Ovary (tissue), 9 donors: Measurements from ENCODE around the gene PARP14. TPM values are rescaled to one million over a fixed set of nuclear protein-coding genes. Genes with fewer than 3 reads are reported as not detected.
"Not testable (repeated sequence)": the region's sequence is repeated elsewhere in the genome, so short reads cannot be mapped to it uniquely, and the experiment has no call there.

Experiments
- DNase-seq, 5 donors: peaks; one replicate each; pipeline ENCODE4 v3.0.0-alpha.2; 2019 to 2020
- H3K27ac ChIP-seq, 2 donors: fragments of 200-600 bp; one replicate each; pipeline versions ENCODE4 v1.5.1 to v1.8.0; 2019 to 2022
- H3K27me3 ChIP-seq: fragments of 200-600 bp; one replicate; pipeline ENCODE4 v1.8.0; 2022
- H3K36me3 ChIP-seq: fragments of 200-600 bp; sonication (generic); one replicate; pipeline ENCODE4 v1.5.1; 2019
- H3K4me1 ChIP-seq: one replicate; pipeline ENCODE4 v1.8.1; 2013; ENCODE audit warnings: mild to moderate bottlenecking, moderate library complexity; ENCODE audit not compliant: insufficient read depth
- H3K4me3 ChIP-seq: fragments of 200-600 bp; sonication (generic); one replicate; pipeline ENCODE4 v1.5.1; 2017
- H3K9me3 ChIP-seq, 2 donors: fragments of 200-600 bp in 1 of 2; sonication (generic) in 1 of 2; one replicate each; pipeline versions ENCODE4 v1.5.1 to v1.8.1; 2013 to 2019; ENCODE audit warnings: mild to moderate bottlenecking in 1 of 2, moderate library complexity in 1 of 2
- EP300 ChIP-seq: sonication (generic); formaldehyde crosslinking; IDR thresholded peaks from one replicate; pipeline ENCODE4 v1.6.1; 2017; ENCODE audit warnings: antibody characterized with exemption
- POLR2A ChIP-seq: fragments of 450-650 bp; IDR thresholded peaks from one replicate; pipeline ENCODE4 v1.6.1; 2017; ENCODE audit warnings: antibody characterized with exemption, mild to moderate bottlenecking, moderate library complexity
- WGBS, 3 donors: extraction: QIAGEN DNeasy Blood & Tissue Kit in 1 of 3; methylation state at CpG; one replicate each; pipeline versions ENCODE4 v1.1.5 to v1.1.7; 2013 to 2017; 5-methylcytosine and 5-hydroxymethylcytosine counted together
- intact Hi-C, 4 donors: fragments of 100-400 bp; cut with DNase I; formaldehyde crosslinking; loops; one replicate each; pipeline versions ENCODE4 v1.11.0 to v1.15.1; 2022 to 2023
- polyA plus RNA-seq, 2 donors: library from polyadenylated mRNA; stranded (reverse); fragments of 200-250 nt in 1 of 2; fragments of 350-450 nt in 1 of 2; fragmentation: Illumina TruSeq in 1 of 2; extraction: RNeasy Lipid Tissue Mini Kit (QIAGEN cat#74804) in 1 of 2; gene quantifications; one replicate each; pipeline ENCODE4 v1.2.3, GENCODE V29; 2013 to 2014
- total RNA-seq, 7 donors: library from RNA; depleted of rRNA in 2 of 7; stranded (reverse); fragments of >200 nt in 2 of 7; fragmentation: NEBNext Ultra II Directional in 3 of 7; extraction: Animal tissue kit (Norgen Biotek cat#: 25700) in 3 of 7; gene quantifications; one replicate each; pipeline versions ENCODE4 v1.1.0 to v1.2.4, GENCODE V29; 2016 to 2023
- TF ChIP-seq, protein P1 (sequence below), 3 donors: fragments of 450-650 bp in 2 of 3; fragments of 200-600 bp in 1 of 3; IDR thresholded peaks; one replicate each; pipeline versions ENCODE4 v1.5.1 to v1.8.0; 2016 to 2022; ENCODE audit warnings: antibody characterized with exemption in 3 of 3, mild to moderate bottlenecking in 1 of 3
- donor health status: DM: no; HTN: no; CAD: no; lungs with moderate emphysema.
- donor health status: DM: no; HTN: no; CAD: no.
- donor health status: Bipolar disorder and iron deficiency.
- donor health status: DM: yes; HTN: yes; CAD: no.
- donor health status: DM: no; HTN: no; CAD: no.
- donor health status: DM: yes; HTN: yes; CAD: no.

The PARP14 gene
- total and polyA plus RNA-seq, 9 donors = 9.3 to 41.3 (median 27.5) TPM

DNA sequence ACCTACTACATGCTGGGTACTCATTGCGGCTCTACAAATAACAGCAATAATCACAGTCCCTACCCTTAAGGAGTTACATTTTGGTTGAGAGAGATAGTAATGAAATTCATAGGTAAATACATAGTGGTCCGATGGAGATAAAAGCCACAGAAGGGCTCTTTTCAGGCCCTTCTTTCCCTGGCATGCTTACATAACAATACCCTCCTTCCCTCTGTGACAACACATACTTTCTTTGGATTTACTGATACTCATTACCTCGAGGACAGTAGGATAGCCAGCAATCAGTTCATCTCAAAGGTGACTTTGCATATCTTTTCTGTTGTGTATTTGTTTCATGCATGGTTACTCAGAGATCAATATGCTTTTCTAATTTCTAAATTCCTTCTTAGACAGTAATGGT, 58.5 kb downstream of the PARP14 start:
- Histone ChIP-seq H3K36me3 (no peaks in the 10 kb centered on the region), H3K4me1 (no peaks in the 10 kb centered on the region), H3K27me3 (no peaks in the 10 kb centered on the region), H3K4me3 (no peak overlapping the region), H3K27ac (no peak overlapping the region), H3K9me3 (no peaks in the 10 kb centered on the region)
- DNase-seq = no peak
- intact Hi-C loops = no loop called here
- no peak for TF ChIP-seq EP300
- TF ChIP-seq, protein P1, sequence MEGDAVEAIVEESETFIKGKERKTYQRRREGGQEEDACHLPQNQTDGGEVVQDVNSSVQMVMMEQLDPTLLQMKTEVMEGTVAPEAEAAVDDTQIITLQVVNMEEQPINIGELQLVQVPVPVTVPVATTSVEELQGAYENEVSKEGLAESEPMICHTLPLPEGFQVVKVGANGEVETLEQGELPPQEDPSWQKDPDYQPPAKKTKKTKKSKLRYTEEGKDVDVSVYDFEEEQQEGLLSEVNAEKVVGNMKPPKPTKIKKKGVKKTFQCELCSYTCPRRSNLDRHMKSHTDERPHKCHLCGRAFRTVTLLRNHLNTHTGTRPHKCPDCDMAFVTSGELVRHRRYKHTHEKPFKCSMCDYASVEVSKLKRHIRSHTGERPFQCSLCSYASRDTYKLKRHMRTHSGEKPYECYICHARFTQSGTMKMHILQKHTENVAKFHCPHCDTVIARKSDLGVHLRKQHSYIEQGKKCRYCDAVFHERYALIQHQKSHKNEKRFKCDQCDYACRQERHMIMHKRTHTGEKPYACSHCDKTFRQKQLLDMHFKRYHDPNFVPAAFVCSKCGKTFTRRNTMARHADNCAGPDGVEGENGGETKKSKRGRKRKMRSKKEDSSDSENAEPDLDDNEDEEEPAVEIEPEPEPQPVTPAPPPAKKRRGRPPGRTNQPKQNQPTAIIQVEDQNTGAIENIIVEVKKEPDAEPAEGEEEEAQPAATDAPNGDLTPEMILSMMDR (IDR thresholded peaks at IDR 0.05) = no peak
- TF ChIP-seq POLR2A = no peak
- WGBS, 3 donors = 80 to 91% (median 90%) methylated on average over 3 of the region's 3 CpGs

DNA sequence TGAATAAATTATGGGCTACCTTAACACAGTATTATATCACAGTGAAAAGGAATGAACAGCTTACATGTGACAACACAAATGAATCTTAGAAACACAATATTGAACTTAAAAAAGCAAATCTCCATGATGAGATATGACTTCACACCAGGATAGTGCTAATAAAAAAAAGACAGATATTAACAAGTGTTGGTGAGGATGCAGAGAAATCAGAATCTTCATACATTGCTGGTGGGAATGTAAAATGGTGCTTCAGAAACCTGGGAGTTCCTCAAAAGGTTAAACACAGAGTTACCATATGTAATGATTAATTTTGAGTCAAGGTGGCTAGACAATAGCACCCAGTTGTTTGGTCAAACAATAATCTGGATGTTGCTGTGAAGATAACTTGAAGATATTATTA, 61.6 kb downstream of the PARP14 start:
- intact Hi-C loops = no loop called here
- Histone ChIP-seq H3K9me3 (no peaks in the 10 kb centered on the region), H3K27me3 (no peaks in the 10 kb centered on the region), H3K4me3 (no peak overlapping the region), H3K27ac (no peak overlapping the region), H3K36me3 (no peaks in the 10 kb centered on the region), H3K4me1 (no peaks in the 10 kb centered on the region)
- TF ChIP-seq EP300 (no peak), POLR2A (no peak)
- DNase-seq = no peak

DNA sequence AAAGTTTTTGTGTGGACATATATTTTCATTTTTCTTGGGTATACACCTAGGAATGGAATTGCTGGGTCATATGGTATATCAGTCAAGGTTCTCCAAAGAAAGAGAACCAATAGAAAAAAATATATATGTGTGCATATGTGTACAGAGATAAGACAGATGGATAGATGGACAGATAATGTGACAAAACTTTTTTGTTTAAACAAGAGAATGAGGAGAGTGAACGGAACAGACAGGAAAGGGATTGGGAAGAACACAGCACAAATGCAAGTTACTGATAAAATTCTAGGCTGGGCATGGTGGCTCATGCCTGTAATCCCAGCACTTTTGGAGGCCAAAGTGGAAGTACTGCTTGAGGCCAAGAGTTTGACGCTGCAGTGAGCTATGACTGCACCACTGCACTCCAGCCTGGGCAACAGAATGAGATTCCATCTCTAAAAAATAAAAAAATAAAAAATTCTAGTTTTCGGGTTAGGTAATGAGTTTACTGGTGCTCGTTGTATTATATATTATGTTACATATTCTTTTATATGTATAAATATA, 63.0 kb downstream of the PARP14 start:
- H3K4me1 ChIP-seq = no peaks in the 10 kb centered on the region
- no peak overlapping the region for H3K27ac ChIP-seq
- intact Hi-C loops = no loop called here
- H3K27me3 ChIP-seq = no peaks in the 10 kb centered on the region
- no peak for DNase-seq
- H3K4me3 ChIP-seq = no peak overlapping the region
- no peaks in the 10 kb centered on the region for H3K36me3 ChIP-seq
- H3K9me3 ChIP-seq = no peaks in the 10 kb centered on the region
- TF ChIP-seq, protein P1 (IDR thresholded peaks at IDR 0.05) = no peak
- TF ChIP-seq EP300 (no peak), POLR2A (no peak)
- 89 to 91% (median 90%) methylated on average over 4 of the region's 4 CpGs for WGBS, 3 donors

DNA sequence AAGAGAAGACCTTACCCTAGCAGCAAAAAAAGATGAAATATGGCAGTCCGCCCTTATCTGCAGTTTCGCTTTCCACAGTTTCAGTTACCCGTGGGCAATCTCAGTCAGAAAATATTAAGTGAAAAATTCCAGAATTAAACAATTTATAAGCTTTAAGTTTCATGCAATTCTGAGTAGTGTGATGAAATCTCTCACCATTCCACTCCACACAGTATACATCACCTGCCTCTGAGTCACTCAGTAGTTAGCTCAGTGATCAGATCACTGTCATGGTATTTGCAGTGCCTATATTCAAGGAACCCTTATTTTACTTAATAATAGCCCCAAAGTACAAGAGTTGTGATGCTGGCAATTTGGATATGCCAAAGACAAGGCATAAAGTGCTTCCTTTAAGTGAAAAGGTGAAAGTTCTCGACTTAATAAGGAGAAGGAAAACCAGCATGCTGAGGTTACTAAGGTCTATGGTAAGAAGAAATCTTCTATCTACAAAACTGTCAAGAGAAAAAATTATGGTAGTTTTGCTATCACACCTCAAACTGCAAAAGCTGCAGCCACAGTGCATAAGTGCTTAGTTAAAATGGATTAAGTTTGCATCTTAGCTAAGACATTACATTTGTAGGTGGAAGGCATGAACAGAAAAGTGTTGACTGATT, 64.9 kb downstream of the PARP14 start:
- Histone ChIP-seq H3K9me3 (no peaks in the 10 kb centered on the region), H3K27ac (no peak overlapping the region), H3K4me3 (no peak overlapping the region), H3K27me3 (no peaks in the 10 kb centered on the region), H3K36me3 (no peaks in the 10 kb centered on the region), H3K4me1 (no peaks in the 10 kb centered on the region)
- TF ChIP-seq EP300 (no peak), POLR2A (no peak)
- TF ChIP-seq, protein P1 (IDR thresholded peaks at IDR 0.05) = no peak
- DNase-seq = no peak
- 87 to 96% (median 91%) methylated on average over 4 of the region's 4 CpGs for WGBS, 3 donors
- intact Hi-C loops = no loop called here

DNA sequence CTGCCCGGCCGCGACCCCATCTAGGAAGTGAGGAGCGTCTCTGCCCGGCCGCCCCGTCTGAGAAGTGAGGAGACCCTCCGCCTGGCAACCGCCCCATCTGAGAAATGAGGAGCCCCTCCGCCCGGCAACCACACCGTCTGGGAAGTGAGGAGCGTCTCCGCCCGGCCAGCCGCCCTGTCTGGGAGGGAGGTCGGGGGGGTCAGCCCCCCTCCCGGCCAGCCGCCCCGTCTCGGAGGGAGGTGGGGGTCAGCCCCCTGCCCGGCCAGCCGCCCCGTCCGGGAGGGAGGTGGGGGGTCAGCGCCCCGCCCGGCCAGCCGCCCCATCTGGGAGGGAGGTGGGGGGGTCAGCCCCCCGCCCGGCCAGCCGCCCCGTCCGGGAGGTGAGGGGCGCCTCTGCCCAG, 66.7 kb downstream of the PARP14 start:
- intact Hi-C loops, H3K4me3 ChIP-seq, H3K36me3 ChIP-seq, H3K4me1 ChIP-seq, DNase-seq, H3K27me3 ChIP-seq, H3K27ac ChIP-seq, H3K9me3 ChIP-seq: not testable (repeated sequence)
- 95 to 98% methylated on average over 7 to 24 of the region's 35 CpGs; no CpG with 5 or more reads in 1 of the 3 donors for WGBS, 3 donors
